AG04450 (cell line): ENCODE data around the gene TMEM250. TPM values are rescaled to one million over a fixed set of nuclear protein-coding genes. Genes with fewer than 3 reads are reported as not detected.

Source experiments
- CTCF ChIA-PET: fragments of 300-600, 350-600 bp; formaldehyde crosslinking; extraction: SDS; loops from one replicate; lab custom pipeline; 2022; ENCODE audit warnings: antibody characterized with exemption, inconsistent platforms; lab: Charles Lee
- POLR2A ChIA-PET: fragments of 350-600 bp; formaldehyde crosslinking; extraction: SDS; loops from one replicate; lab custom pipeline; 2021; ENCODE audit warnings: antibody characterized with exemption, inconsistent platforms; lab: Yijun Ruan, JAX
- DNase-seq: peaks from one replicate; pipeline ENCODE4 v3.0.0-alpha.2; 2011; ENCODE audit warnings: low read depth, low spot score
- H3K27ac ChIP-seq: one replicate; pipeline ENCODE4 v1.5.1; 2012; ENCODE audit warnings: low read depth, low read length, control low read depth
- H3K27me3 ChIP-seq: one replicate; pipeline ENCODE4 v1.6.0; 2012; ENCODE audit warnings: low read length; ENCODE audit not compliant: control insufficient read depth, insufficient read depth
- H3K4me3 ChIP-seq: 2 replicates; pipeline ENCODE4 v1.5.1; 2011; ENCODE audit warnings: mild to moderate bottlenecking, low read depth, low read length, control low read depth
- H3K9me3 ChIP-seq: 2 replicates; pipeline ENCODE4 v1.5.1; 2012; ENCODE audit warnings: low read length; ENCODE audit not compliant: control insufficient read depth, insufficient read depth
- CTCF ChIP-seq: IDR thresholded peaks from 2 replicates; pipeline ENCODE4 v1.5.1; 2011; ENCODE audit warnings: low read depth, low read length, control low read depth, inconsistent platforms
- polyA plus RNA-seq: library from polyadenylated mRNA; depleted of rRNA; stranded (reverse); fragments of >200 nt; gene quantifications from 2 replicates; pipeline ENCODE4 v1.2.3, GENCODE V29; 2011

The TMEM250 gene
- polyA plus RNA-seq, 1 experiment = 8.8 TPM

- TF ChIP-seq CTCF = no peak
- ChIA-PET CTCF (interaction anchor here (0.6 to 0.9 kb wide), 2 partner anchors 52 to 259 kb away, joined by 3 read pairs; no protein-coding TSS in a partner anchor), POLR2A (no interaction called here)
- no peak overlapping the region for H3K27ac ChIP-seq
- H3K27me3 ChIP-seq = peaks cover 37% of the 10 kb centered on the region
- no peak for DNase-seq
- H3K4me3 ChIP-seq = no peak overlapping the region
- no peaks in the 10 kb centered on the region; the same call in 1 of the 2 replicates for H3K9me3 ChIP-seq
These were observed 23.2 kb upstream of the TMEM250 start for GRCh38 chr9:136141682-136142413.

GRCh38 chr9:136140966-136141365 lies 22.3 kb upstream of the TMEM250 start:
- DNase-seq = no peak
- no peak for TF ChIP-seq CTCF
- Histone ChIP-seq H3K9me3 (no peaks in the 10 kb centered on the region; the same call in 1 of the 2 replicates), H3K27ac (no peak overlapping the region), H3K4me3 (no peak overlapping the region), H3K27me3 (peaks cover 38% of the 10 kb centered on the region)
- ChIA-PET CTCF (interaction anchor here (0.6 to 1.0 kb wide), 2 partner anchors 9 to 260 kb away, joined by 3 to 4 read pairs; no protein-coding TSS in a partner anchor), POLR2A (no interaction called here)

- POLR2A ChIA-PET = interaction anchor here (1.1 kb wide), 1 partner anchor 87 kb away, joined by 3 read pairs; no protein-coding TSS in a partner anchor
- TF ChIP-seq CTCF = no peak
- Histone ChIP-seq H3K9me3 (no peaks in the 10 kb centered on the region; the same call in 1 of the 2 replicates), H3K27ac (no peak overlapping the region), H3K27me3 (peaks cover 38% of the 10 kb centered on the region), H3K4me3 (no peak overlapping the region)
- no peak for DNase-seq
- CTCF ChIA-PET = interaction anchor here (0.7 kb wide), 1 partner anchor 144 kb away, joined by 3 read pairs; no protein-coding TSS in a partner anchor
These were observed 21.4 kb upstream of the TMEM250 start for GRCh38 chr9:136140046-136140445.

GRCh38 chr9:136138566-136138965 lies 19.9 kb upstream of the TMEM250 start:
- Histone ChIP-seq H3K27me3 (peaks cover 42% of the 10 kb centered on the region), H3K27ac (no peak overlapping the region), H3K9me3 (no peaks in the 10 kb centered on the region; the same call in 1 of the 2 replicates), H3K4me3 (no peak overlapping the region)
- CTCF ChIA-PET = interaction anchor here (1.3 kb wide), 1 partner anchor 32 kb away, joined by 3 read pairs; no protein-coding TSS in a partner anchor
- POLR2A ChIA-PET = no interaction called here
- TF ChIP-seq CTCF = peak; percentile 23; the same call in 1 of the 2 replicates
- DNase-seq = no peak
